Germinal center (tissue), 1 donor: Measurements from ENCODE around the gene POLR3K.

Experiments
- DNase-seq: peaks from one replicate; pipeline ENCODE4 v3.0.0; 2012; ENCODE audit warnings: mixed read lengths, low spot score

Gene POLR3K

DNA sequence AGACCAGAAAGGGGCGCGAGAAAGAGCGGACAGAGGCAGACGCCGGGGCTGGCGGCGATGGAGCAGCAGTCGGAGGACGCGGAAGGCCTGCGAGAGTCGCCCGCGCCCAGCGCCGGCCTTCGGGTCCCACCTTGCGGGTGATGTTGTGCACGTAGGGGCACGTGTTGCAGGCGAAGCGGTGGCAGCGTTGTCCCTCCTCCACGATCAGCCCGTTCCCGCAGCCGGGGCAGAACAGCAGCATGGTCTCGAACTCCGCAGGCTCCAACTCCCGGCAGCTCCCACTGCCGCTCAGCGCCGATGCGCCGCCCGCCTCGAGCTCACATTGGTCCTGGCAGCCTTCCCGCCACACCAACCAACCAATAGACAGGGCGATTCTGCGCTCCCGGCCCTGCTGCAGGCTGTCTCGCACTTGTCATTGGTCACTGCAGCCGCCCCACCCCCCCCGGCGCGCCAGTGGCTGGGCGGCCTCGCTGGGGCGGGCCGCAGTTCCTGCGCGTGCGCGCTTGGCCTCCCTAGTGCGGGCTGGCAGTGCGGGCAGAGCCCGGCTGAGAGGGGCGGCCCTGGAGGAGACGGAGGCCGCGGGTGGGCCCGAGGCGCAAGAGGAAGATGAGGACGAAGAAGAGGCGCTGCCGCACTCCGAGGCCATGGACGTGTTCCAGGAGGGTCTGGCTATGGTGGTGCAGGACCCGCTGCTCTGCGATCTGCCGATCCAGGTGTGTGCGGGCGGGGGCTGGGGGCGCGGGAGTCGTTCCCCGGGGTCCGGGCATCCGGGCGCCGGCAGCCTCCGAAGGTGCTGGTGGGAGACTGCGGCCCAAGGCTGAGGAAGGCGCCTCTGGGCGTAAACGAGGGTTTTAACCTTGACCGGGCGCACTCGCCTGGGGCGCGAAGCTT lies at the start of gene POLR3K, which contains the start of gene SNRNP25:
POLR3K (minus strand) TSS at position 263 of the 891 bp plus-strand sequence; CDS start at position 241, 22 bp downstream.
SNRNP25 (plus strand) TSS at position 483 of the 891 bp plus-strand sequence; CDS start at position 672, 189 bp downstream.
- peak; percentile 100 for DNase-seq

DNA sequence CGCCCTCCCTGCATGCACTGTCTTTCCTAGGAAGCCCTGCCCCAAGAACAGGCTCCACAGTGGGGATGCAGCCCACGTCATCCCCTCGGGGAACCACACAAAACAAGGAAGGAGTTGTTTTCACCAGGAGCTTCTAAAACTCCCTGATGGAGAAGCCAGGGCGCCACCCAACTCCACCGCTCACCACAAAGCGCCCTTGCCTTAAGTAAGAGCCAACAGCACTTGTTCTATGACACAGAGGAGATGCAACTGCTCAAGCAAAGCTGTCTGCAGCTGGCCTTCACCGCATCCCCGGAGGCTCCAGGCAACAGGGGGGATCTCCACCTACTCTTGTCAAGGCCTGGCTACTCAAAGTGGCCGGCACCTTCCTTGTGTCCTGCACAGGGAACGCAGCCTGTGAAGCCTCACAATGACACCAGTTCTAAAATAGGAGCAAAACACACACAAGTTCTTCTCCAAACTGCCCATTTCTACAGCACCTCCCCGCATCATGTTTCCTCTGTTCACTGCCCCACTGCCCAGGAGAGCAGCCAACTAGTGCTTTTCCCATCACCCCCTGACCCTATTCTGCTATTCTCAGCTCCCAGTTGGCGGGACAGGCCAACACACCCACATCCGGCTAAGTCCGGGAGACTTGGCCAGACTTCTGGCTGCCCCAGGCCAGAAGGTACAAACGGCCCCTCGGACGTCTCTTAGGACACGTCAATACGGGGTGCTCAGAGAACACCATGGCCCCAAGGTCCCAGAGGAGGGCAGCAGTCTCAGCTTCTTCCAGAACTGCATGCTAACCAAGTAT lies 48.9 kb upstream of the POLR3K start:
- no peak for DNase-seq

DNA sequence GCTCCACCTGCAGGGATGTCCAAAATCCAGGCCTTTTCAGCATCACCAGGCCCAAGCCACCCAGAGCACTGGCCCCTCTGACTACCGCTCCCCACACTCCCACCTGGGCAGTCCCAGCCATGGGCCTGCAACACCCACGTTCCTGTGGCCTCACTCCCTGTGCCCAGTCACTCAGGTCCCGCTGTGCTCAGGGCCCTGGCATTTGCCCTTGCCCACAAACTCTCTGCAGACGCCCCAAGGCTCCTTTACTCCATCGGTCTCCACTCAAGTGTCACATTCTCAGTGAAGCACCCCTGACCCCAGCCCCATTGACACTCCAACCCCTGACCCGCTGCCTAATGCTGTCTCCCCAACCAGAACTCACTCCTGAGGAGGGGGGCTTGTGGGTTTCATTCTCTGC lies 48.2 kb upstream of the POLR3K start:
- no peak for DNase-seq

DNA sequence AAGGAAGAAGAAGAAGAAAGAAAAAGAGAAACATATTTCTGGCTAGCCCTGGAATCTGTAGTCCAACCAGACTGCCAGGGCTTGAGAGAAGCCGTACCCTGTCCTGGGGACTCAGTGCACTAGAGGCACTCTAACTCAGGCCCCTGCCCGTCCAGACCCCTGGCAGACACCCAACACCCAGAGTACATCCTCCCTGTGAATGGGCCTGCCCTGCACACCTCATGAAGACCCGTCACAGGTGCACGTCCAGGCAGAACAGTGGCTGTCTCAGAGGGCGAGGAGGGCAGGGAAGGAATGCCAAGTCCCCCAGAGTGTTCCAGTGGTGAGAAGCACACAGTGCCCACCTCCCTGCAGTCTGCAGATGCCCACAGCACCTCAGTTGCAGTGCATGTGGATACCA lies 47.6 kb upstream of the POLR3K start:
- no peak for DNase-seq

DNA sequence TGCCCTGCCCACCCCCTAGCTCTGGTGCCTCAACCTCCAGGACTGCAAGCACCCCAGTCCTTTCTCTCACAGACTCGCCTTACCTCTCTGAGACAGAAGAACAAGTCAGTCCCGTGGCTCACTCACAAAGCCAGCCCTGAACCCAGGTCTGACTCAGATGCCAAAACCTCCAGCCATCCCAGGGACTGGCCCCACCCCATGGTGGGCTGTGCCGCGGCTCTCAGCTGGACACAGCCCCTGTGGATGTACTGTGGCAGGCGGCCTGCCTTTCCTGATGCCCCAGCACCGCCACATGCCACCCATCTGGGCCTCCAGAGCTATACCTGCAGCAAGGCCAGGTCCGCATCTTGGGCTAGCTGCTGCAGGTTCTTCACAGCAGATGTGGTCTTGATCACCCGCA lies 44.4 kb upstream of the POLR3K start:
- DNase-seq: no peak

DNA sequence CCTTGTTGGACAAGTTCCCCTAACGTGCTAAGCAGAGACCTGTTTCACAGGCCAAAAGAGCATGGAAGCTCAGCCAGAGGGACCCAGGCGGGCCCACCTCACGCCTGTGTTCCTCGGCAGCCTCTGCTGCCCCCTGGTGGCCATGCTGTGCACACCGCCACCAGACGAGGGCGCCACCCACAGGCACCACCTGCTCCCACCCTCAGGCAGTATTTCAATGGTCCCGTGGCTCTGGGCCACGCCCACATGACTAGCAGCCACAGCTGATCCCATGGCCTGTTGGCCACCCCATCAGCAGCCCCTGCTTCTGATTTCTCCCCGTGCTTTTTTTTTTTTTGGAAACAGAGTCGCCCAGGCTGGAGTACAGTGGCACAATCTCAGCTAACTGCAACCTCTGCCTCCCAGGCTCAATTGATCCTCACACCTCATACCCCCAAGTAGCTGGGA lies 43.5 kb upstream of the POLR3K start:
- peak; percentile 97 for DNase-seq

DNA sequence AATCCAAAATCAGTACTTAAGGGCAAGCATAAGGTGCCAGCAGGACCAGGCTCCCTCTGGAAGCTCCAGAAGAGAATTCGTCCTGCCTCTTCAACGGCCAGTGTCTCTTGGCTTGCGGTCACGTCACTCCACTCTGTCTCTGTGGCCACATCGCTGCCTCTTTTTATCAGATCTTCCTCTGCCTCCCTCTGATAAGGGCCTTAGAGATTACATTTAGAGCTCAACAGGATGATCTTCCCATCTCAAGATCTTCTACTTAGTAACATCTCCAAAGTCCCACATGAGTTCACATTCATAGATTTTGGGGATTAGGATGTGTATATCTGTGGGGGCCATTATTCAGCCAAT lies 41.5 kb upstream of the POLR3K start:
- DNase-seq: no peak

DNA sequence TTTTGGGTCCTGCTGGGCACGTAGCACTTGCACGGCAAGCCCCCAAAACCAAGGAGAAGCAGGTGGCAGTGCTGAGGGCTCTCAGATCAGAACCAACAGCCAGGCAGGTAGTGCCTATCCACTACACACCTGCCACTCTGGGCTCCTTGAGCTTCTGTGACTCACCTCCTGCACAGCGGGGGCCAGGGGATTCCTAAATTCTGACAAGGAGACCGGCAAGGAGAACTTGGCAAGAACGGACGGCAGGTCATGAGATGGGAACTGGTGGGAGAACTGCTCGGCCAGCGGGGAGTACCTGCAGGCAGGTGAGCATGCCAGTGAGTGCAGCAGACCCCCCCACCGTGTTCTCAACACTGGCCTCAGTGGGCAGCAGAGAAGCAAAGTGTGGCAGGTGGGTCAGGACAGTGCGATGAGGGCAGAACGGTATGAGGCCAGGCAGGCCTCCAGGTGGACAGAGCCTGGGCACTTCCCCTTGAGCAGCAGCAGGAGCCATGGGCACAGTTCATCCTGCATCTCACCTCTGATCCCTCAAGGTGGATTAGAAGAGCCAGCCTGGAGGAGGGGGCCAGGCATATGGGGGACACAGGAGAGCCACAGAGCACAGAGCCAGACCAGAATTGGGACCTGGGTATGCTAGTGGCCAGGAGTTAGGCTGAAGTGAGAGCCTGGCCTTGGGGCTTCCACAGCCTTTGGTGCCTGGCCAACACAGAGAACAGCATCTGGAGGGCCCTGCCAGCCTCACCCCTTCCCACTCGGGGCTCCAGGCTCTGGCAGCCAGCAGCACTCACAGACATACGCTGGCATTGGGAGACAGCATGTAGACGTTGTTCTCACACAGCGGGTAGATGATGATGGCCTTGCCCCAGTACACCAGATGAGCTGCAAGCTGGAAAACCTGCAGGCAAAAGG lies 39.3 kb upstream of the POLR3K start:
- DNase-seq: no peak

DNA sequence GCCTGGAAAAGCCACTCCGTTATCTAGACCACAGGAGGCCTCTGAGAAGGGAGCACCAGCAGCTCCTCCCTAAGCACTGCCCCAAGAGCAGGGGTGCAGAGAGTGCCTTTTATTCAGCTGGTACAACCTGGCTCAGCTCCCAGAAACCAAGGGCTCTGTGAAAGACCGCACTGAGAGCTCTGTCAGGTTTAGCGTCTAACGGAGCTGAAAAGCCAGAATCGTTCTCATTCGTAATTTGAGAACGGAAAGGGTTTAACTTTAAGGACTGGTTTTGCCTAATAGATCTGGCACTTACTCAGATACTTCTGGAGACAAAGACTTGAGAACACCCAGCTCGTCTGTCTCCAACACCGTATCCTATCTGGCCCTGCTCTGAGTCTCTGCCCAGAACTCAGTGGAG lies 38.1 kb upstream of the POLR3K start:
- DNase-seq: no peak

DNA sequence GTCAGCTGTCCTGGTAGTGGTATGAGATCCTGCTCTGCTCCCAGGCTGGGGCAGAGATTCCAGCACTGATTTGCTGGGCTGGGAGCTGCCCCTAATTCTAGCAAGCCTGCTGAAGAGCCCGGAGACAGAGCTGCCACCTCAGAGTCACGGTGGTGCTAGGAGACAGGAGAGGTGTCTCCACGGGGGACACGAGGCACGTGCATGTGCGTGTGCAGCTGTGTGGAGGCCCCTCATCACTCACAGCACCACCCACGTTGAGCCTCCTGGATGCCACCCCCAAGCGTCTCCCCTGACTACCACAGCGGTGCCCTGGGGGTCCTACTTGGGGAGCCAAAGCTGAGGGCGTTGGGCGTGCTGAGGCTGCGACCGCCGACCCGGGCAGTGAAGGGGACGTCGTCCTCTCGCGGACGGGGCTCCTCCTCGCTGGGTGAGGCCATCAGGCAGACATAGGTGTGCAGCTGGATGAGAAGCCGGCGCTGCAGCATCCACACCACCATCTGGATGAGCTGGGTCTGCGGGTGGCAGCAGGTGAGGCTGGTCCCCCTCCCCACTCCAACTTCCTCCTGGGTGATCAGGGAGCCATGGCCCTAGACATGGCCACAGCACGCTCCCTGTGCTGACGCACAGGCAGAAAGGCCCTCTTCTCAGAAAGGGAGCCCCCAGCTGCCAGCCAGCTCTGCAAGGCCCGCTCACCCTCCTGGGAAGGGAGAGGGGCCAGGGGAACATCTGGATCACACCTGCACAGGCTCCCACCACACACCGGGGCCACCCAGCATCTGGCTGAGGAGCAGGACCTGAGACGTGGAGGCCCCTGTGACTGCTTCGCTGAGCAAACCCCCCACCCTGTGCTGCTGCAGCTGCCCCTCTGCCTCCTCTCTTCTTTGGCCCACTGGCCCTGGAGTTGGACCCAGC lies 36.2 kb upstream of the POLR3K start:
- no peak for DNase-seq

DNA sequence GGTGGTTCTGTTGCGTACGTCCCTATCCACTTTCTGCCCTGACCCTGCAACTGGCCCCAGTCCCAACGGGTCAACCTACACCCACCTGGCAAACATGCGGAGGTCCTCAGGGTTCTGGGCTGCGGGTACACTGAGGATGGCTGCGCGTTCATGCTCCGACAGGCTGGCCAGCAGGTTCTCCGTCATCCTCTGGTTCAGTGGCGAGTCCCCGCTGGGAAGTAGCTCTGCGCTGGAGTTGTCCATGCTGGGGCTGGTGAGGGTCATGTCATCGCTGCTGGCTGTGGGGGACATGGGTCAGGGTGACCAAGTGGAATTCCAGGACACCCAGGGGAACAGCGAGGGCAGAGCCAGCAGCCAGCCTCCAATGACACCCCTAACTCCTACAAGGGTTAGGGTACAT lies 35.2 kb upstream of the POLR3K start:
- no peak for DNase-seq

DNA sequence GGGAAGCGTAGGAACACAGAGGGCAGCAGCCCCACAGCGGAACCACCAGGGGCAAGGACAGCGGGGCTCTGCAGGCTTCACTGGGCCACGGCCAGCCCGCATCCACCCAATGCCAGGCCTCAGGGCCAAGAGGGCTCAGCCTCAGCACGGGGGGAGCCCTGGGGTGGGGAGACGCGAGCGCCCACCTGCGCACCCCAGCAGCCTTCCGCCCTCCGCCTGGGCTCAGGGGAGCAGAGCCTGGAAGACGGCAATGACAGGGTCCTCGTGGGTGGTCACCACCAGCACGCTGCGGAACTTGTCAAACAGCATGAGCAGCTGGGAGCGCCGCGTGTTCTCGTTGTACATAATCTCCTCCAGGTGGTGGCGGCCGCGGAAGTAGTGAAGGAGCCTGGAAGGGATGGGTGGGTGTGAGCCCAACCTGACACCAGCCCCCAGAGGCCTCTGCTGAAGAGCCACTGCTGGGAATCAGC lies 33.1 kb upstream of the POLR3K start:
- DNase-seq: no peak

DNA sequence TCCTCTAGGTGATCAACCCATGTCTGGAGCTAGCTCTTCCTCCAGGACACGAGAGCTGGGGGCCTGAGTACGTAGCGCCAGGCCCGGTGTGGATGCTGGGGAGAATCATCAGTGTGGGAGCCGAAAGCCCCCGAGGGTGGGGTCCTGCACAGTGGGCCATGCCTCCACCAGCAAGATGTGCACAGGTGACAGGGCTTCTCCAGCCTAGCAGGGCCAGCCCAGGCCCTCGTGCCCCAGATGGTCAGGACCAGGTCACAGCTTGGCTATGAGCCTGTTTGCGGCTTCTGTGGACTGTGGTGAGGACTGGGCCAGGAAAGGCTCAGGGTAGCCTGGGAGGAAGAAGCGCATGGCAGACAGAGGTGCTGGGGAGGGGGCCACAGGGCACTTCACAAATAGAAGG lies 32.5 kb upstream of the POLR3K start:
- DNase-seq: no peak

DNA sequence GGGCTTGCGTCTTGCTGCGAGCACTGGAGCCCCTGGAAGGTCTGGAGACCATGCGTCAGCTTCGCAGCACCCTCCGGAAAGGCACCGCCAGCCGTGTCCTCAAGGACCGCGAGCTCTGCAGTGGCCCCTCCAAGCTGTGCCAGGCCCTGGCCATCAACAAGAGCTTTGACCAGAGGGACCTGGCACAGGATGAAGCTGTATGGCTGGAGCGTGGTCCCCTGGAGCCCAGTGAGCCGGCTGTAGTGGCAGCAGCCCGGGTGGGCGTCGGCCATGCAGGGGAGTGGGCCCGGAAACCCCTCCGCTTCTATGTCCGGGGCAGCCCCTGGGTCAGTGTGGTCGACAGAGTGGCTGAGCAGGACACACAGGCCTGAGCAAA lies 32.0 kb upstream of the POLR3K start:
- no peak for DNase-seq

DNA sequence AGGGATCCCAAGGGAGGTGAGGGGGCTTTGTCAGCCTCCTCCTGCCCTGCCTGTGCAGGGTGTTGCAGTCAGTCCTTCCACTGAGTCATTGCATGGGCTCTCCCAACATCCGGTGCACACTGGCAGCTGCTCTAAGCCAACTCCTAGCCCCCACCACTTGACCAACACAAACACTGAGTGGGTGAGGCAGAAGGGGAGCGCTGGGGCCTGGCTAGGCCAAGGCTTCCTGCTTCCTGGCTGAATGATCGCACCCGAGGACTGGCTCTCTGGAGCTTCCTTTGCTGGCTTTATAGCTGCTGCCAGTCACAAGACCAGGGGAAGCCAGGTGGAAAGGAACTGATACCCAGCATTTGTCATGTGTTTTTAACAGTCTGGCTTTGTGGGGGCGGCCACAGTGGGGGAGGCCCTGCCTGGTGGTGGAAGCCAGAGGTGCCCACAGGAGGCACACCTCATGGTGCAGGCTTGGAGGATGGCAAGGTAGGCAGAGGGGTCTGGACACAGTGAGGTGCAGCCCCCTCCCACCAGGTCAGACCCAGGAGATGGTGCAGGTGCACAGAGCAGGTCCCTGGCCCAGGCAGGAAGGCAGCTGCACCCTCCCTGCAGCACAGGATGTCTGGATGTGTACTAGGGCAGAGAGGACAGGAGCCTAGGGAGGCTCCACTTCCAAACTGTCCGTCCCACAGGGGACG lies 31.5 kb upstream of the POLR3K start:
- DNase-seq: peak; percentile 74

DNA sequence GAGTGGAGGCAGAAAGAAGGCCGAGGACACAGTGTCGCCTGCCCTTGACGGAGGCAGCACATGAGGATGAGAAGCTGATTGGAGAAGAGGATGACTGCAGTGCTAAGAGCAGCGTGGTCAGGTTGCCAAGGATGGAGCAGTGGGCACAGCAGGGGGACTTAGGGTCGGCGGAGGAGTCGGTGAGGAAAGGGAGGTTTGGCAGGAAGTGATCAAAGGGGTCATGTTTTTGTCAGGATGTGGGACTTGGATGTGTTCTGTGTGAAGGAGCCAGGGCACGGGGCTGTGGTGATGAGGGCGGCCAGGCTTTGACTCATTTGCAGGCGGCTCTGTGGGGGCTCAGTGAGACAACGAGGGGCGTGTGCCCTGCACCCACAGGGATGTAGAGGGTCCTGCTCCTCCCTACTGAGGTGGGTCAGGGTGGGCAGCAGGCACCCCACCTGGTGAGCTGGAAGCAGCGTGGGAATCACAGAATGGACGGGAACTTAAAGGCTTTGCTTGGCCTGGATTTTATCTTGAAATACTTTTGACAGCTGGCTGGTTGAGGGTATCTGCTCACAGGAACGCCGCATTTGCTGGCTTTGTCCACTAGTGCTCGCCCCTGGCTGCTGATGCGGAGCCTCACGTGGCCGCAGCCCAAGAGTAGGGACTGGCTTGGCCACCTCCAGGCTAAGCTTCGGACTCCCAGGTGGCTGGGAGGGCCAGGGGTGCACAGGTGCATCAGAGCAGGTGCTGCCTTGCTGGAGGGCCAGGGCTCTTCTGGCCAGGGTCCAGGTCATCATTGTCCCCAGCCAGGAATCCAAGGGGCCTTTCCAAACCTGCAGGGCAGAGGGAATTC lies 30.6 kb upstream of the POLR3K start:
- DNase-seq: no peak

DNA sequence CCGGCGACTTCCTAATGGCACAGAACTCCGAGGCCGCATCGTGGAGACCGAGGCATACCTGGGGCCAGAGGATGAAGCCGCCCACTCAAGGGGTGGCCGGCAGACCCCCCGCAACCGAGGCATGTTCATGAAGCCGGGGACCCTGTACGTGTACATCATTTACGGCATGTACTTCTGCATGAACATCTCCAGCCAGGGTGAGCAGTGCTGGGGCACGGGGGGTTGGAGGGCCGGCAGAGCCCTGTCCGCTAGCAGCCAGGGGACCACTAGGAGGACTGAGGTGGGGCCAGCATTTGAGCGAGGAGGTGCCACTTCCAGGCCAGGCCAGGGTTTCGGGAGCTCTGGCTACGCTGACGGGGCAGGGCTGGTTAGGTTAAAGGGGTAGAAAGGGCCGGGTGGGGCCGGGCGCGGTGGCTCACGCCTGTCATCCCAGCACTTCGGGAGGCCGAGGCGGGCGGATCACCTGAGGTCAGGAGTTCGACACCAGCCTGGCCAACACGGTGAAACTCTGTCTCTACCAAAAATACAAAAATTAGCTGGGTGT lies 29.7 kb upstream of the POLR3K start:
- DNase-seq: no peak

DNA sequence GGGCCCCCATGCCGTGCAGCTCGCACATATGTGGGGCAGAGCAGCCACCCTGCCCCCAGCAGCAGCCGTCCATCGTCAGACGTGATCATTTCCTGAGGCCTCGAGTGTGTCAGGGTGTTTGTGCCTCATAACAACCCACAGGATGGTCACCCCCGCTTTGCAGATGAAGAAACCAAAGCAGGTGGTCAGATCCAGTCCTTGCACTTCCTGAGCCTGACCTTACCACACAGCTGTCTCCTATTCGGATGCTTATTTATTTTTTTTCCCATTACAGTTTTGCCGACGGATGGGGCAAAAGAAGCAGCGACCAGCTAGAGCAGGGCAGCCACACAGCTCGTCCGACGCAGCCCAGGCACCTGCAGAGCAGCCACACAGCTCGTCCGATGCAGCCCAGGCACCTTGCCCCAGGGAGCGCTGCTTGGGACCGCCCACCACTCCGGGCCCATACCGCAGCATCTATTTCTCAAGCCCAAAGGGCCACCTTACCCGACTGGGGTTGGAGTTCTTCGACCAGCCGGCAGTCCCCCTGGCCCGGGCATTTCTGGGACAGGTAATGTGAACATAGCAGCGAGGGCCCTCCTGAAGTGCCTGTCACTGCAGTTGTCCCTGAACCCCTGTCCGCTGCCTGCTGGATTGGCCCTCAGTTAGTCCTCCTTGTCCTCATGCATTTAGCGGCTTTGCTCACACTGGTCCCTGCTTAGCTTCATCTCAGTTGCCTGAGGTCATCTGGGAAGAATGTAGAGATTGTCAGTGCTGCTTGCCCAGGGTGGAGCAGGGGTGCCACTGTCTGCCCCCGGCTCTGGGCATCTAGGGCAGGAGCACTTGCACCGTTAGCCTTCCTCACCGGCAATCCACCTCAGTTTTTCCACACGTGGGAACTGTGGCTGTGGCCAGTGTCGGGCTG lies 26.0 kb upstream of the POLR3K start:
- DNase-seq: no peak
